ENCODE data around the gene RGS16.

GRCh38 chr1:182560392-182560984 is 43.7 kb downstream of the RGS16 start:
- no peak for TF ChIP-seq EZH2phosphoT487 (IDR thresholded peaks at IDR 0.05; ENCODE audit: borderline replicate concordance, low read depth, low read length)
- TF ChIP-seq, protein P1, sequence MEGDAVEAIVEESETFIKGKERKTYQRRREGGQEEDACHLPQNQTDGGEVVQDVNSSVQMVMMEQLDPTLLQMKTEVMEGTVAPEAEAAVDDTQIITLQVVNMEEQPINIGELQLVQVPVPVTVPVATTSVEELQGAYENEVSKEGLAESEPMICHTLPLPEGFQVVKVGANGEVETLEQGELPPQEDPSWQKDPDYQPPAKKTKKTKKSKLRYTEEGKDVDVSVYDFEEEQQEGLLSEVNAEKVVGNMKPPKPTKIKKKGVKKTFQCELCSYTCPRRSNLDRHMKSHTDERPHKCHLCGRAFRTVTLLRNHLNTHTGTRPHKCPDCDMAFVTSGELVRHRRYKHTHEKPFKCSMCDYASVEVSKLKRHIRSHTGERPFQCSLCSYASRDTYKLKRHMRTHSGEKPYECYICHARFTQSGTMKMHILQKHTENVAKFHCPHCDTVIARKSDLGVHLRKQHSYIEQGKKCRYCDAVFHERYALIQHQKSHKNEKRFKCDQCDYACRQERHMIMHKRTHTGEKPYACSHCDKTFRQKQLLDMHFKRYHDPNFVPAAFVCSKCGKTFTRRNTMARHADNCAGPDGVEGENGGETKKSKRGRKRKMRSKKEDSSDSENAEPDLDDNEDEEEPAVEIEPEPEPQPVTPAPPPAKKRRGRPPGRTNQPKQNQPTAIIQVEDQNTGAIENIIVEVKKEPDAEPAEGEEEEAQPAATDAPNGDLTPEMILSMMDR (conservative IDR thresholded peaks at IDR 0.05; ENCODE audit: low read length) = no peak

All from OCI-LY7 (cell line).